GM12891 (cell line): ENCODE data around the gene SIK3.

Source experiments
- PAX5 ChIP-seq: IDR thresholded peaks from 2 replicates; pipeline ENCODE4 v1.6.1; 2011; ENCODE audit warnings: low read length, moderate library complexity, mild to moderate bottlenecking; ENCODE audit not compliant: insufficient read depth, severe bottlenecking
- POLR2A ChIP-seq: IDR thresholded peaks from 2 replicates; pipeline ENCODE4 v1.6.1; 2011; ENCODE audit warnings: low read depth, low read length, control low read depth
- POLR2AphosphoS5 ChIP-seq: IDR thresholded peaks from 2 replicates; pipeline ENCODE4 v1.6.1; 2011; ENCODE audit warnings: low read depth, low read length, control low read depth
- TAF1 ChIP-seq: IDR thresholded peaks from 2 replicates; pipeline ENCODE4 v1.6.1; 2011; ENCODE audit warnings: low read depth, low read length, control low read depth

- TF ChIP-seq POLR2A (no peak), TAF1 (no peak), POLR2AphosphoS5 (no peak), PAX5 (no peak)
These were observed 240.9 kb downstream of the SIK3 start for GRCh38 chr11:116857316-116857715.
